Measurements from ENCODE around the gene DDX21. TPM values are rescaled to one million over a fixed set of nuclear protein-coding genes. Genes with fewer than 3 reads are reported as not detected.

DDX21 gene
- total and polyA plus RNA-seq, 9 of the 15 experiments (the other 6 are each of a cell fraction or from before 2014, with no cell fraction given): 143 to 365 (median 281) TPM

DNA sequence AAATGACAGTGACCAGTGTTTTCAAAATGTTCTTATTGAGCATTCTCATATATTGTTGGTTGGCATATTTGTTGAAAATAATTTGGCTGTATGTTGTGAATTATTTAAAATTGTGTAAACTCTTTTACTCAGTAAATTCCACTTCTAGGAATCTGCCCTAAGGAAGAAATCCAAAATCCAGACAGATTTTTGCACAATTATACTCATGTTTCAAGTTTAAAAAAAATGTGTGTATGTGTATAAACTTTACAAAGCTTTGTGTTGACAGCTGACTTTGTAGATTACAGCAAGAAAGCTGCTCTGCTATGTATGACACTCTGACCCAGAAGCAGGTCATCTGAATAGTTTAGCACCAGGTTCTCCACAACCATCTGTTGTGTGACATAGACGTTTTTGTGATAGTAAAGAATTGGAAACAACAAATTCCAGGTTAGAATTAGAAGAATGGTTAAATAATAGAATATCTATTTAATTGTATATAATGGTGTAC lies 54.2 kb downstream of the DDX21 start (continued):
- TF ChIP-seq, protein P1, sequence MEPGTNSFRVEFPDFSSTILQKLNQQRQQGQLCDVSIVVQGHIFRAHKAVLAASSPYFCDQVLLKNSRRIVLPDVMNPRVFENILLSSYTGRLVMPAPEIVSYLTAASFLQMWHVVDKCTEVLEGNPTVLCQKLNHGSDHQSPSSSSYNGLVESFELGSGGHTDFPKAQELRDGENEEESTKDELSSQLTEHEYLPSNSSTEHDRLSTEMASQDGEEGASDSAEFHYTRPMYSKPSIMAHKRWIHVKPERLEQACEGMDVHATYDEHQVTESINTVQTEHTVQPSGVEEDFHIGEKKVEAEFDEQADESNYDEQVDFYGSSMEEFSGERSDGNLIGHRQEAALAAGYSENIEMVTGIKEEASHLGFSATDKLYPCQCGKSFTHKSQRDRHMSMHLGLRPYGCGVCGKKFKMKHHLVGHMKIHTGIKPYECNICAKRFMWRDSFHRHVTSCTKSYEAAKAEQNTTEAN (CRISPR knock-in tag; IDR thresholded peaks at IDR 0.05): no peak
- TF ChIP-seq, protein P2, sequence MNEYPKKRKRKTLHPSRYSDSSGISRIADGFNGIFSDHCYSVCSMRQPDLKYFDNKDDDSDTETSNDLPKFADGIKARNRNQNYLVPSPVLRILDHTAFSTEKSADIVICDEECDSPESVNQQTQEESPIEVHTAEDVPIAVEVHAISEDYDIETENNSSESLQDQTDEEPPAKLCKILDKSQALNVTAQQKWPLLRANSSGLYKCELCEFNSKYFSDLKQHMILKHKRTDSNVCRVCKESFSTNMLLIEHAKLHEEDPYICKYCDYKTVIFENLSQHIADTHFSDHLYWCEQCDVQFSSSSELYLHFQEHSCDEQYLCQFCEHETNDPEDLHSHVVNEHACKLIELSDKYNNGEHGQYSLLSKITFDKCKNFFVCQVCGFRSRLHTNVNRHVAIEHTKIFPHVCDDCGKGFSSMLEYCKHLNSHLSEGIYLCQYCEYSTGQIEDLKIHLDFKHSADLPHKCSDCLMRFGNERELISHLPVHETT (CRISPR knock-in tag; conservative IDR thresholded peaks at IDR 0.05 in 1 of 2, IDR thresholded peaks at IDR 0.05 in 1 of 2): no peak
- TF ChIP-seq, protein P3, sequence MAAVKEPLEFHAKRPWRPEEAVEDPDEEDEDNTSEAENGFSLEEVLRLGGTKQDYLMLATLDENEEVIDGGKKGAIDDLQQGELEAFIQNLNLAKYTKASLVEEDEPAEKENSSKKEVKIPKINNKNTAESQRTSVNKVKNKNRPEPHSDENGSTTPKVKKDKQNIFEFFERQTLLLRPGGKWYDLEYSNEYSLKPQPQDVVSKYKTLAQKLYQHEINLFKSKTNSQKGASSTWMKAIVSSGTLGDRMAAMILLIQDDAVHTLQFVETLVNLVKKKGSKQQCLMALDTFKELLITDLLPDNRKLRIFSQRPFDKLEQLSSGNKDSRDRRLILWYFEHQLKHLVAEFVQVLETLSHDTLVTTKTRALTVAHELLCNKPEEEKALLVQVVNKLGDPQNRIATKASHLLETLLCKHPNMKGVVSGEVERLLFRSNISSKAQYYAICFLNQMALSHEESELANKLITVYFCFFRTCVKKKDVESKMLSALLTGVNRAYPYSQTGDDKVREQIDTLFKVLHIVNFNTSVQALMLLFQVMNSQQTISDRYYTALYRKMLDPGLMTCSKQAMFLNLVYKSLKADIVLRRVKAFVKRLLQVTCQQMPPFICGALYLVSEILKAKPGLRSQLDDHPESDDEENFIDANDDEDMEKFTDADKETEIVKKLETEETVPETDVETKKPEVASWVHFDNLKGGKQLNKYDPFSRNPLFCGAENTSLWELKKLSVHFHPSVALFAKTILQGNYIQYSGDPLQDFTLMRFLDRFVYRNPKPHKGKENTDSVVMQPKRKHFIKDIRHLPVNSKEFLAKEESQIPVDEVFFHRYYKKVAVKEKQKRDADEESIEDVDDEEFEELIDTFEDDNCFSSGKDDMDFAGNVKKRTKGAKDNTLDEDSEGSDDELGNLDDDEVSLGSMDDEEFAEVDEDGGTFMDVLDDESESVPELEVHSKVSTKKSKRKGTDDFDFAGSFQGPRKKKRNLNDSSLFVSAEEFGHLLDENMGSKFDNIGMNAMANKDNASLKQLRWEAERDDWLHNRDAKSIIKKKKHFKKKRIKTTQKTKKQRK (IDR thresholded peaks at IDR 0.05; ENCODE audit: borderline replicate concordance, low read depth, low read length): no peak
- TF ChIP-seq ESRRA (IDR thresholded peaks at IDR 0.05; ENCODE audit: borderline replicate concordance, low read depth) (no peak), ZNF76 (CRISPR knock-in tag; IDR thresholded peaks at IDR 0.05; ENCODE audit: borderline replicate concordance) (no peak), KHSRP (IDR thresholded peaks at IDR 0.05) (no peak), ZEB2 (IDR thresholded peaks at IDR 0.05) (no peak), NFE2L1 (tag; IDR thresholded peaks at IDR 0.05; ENCODE audit: borderline replicate concordance, low read depth) (no peak), RHOXF2B (CRISPR knock-in tag; conservative IDR thresholded peaks at IDR 0.05) (no peak), SMC3 (conservative IDR thresholded peaks at IDR 0.05; ENCODE audit: insufficient read depth, low read depth, low read length) (no peak)
- TF ChIP-seq, protein P4, sequence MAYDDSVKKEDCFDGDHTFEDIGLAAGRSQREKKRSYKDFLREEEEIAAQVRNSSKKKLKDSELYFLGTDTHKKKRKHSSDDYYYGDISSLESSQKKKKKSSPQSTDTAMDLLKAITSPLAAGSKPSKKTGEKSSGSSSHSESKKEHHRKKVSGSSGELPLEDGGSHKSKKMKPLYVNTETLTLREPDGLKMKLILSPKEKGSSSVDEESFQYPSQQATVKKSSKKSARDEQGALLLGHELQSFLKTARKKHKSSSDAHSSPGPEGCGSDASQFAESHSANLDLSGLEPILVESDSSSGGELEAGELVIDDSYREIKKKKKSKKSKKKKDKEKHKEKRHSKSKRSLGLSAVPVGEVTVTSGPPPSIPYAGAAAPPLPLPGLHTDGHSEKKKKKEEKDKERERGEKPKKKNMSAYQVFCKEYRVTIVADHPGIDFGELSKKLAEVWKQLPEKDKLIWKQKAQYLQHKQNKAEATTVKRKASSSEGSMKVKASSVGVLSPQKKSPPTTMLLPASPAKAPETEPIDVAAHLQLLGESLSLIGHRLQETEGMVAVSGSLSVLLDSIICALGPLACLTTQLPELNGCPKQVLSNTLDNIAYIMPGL (CRISPR knock-in tag; IDR thresholded peaks at IDR 0.05): no peak
- TF ChIP-seq, protein P5, sequence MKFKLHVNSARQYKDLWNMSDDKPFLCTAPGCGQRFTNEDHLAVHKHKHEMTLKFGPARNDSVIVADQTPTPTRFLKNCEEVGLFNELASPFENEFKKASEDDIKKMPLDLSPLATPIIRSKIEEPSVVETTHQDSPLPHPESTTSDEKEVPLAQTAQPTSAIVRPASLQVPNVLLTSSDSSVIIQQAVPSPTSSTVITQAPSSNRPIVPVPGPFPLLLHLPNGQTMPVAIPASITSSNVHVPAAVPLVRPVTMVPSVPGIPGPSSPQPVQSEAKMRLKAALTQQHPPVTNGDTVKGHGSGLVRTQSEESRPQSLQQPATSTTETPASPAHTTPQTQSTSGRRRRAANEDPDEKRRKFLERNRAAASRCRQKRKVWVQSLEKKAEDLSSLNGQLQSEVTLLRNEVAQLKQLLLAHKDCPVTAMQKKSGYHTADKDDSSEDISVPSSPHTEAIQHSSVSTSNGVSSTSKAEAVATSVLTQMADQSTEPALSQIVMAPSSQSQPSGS (CRISPR knock-in tag; IDR thresholded peaks at IDR 0.05): no peak
- TF ChIP-seq, protein P6, sequence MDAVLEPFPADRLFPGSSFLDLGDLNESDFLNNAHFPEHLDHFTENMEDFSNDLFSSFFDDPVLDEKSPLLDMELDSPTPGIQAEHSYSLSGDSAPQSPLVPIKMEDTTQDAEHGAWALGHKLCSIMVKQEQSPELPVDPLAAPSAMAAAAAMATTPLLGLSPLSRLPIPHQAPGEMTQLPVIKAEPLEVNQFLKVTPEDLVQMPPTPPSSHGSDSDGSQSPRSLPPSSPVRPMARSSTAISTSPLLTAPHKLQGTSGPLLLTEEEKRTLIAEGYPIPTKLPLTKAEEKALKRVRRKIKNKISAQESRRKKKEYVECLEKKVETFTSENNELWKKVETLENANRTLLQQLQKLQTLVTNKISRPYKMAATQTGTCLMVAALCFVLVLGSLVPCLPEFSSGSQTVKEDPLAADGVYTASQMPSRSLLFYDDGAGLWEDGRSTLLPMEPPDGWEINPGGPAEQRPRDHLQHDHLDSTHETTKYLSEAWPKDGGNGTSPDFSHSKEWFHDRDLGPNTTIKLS (IDR thresholded peaks at IDR 0.05; ENCODE audit: borderline replicate concordance, low read depth): no peak

Data from K562 (cell line).